Loucy (cell line): ENCODE data around the gene PDE9A.

Experiments
- H2AFZ ChIP-seq: fragments of 200-600 bp; sonication (generic); 2 replicates; pipeline ENCODE4 v1.6.0; 2016; ENCODE audit warnings: antibody characterized with exemption, mild to moderate bottlenecking, low read length, moderate library complexity
- H3F3A ChIP-seq: fragments of 200-600 bp; 2 replicates; pipeline ENCODE4 v1.6.0; 2016; ENCODE audit warnings: antibody characterized with exemption, low read depth, mild to moderate bottlenecking
- H3K27me3 ChIP-seq: fragments of 200-600 bp; sonication (generic); 2 replicates; pipeline ENCODE4 v1.6.1; 2014; ENCODE audit warnings: low read length, mild to moderate bottlenecking; ENCODE audit not compliant: insufficient read depth, poor library complexity, severe bottlenecking
- H3K36me3 ChIP-seq: fragments of 200-600 bp; sonication (generic); 2 replicates; pipeline ENCODE4 v1.6.1; 2016; ENCODE audit warnings: low read length; ENCODE audit not compliant: insufficient read depth
- H3K4me1 ChIP-seq: fragments of 200-600 bp; sonication (generic); 2 replicates; pipeline ENCODE4 v1.5.1; 2014; ENCODE audit warnings: low read length, mild to moderate bottlenecking; ENCODE audit not compliant: insufficient read depth, poor library complexity, severe bottlenecking
- H3K4me2 ChIP-seq: fragments of 200-600 bp; sonication (generic); 2 replicates; pipeline ENCODE4 v1.6.0; 2014; ENCODE audit warnings: antibody characterized with exemption, low read length, low read depth, mild to moderate bottlenecking; ENCODE audit not compliant: poor library complexity, severe bottlenecking
- H3K4me3 ChIP-seq: fragments of 200-600 bp; sonication (generic); 2 replicates; pipeline ENCODE4 v1.5.1; 2014; ENCODE audit warnings: low read length, mild to moderate bottlenecking, mixed read lengths; ENCODE audit not compliant: poor library complexity, severe bottlenecking
- H3K79me2 ChIP-seq: fragments of 200-600 bp; sonication (generic); 2 replicates; pipeline ENCODE4 v1.6.1; 2014; ENCODE audit warnings: low read length; ENCODE audit not compliant: insufficient read depth
- H3K9ac ChIP-seq: fragments of 200-600 bp; sonication (generic); 2 replicates; pipeline ENCODE4 v1.6.0; 2014; ENCODE audit warnings: mild to moderate bottlenecking, low read depth, low read length, moderate library complexity; ENCODE audit not compliant: poor library complexity, severe bottlenecking
- H3K9me2 ChIP-seq: fragments of 200-600 bp; sonication (generic); replicated peaks from 2 replicates; pipeline ENCODE4 v1.6.1; 2016; ENCODE audit warnings: low read depth, low read length, mixed read lengths
- H3K9me3 ChIP-seq: fragments of 200-600 bp; sonication (generic); 2 replicates; pipeline ENCODE4 v1.6.1; 2014; ENCODE audit warnings: mild to moderate bottlenecking, antibody characterized with exemption, low read length, low read depth; ENCODE audit not compliant: insufficient read depth
- H4K20me1 ChIP-seq: fragments of 200-600 bp; sonication (generic); 2 replicates; pipeline ENCODE4 v1.6.0; 2014; ENCODE audit warnings: antibody characterized with exemption, low read length, mild to moderate bottlenecking; ENCODE audit not compliant: insufficient read depth, poor library complexity, severe bottlenecking
- CTCF ChIP-seq: fragments of 200-600 bp; sonication (generic); conservative IDR thresholded peaks from 2 replicates; pipeline ENCODE4 v1.5.1; 2014; ENCODE audit warnings: mild to moderate bottlenecking, antibody characterized with exemption, low read length
- EZH2phosphoT487 ChIP-seq: fragments of 200-600 bp; IDR thresholded peaks from 2 replicates; pipeline ENCODE4 v1.6.1; 2018; ENCODE audit warnings: antibody characterized with exemption, mild to moderate bottlenecking, moderate library complexity, borderline replicate concordance

PDE9A gene

GRCh38 chr21:42642219-42642745, 11.1 kb upstream of the PDE9A start:
- Histone ChIP-seq H3K36me3 (no peaks in the 10 kb centered on the region), H3K9ac (no peak overlapping the region), H2AFZ (no peak overlapping the region), H3F3A (peaks cover 1% of the 10 kb centered on the region; the same call in 1 of the 2 replicates), H3K4me3 (no peak overlapping the region), H4K20me1 (no peaks in the 10 kb centered on the region), H3K9me3 (no peaks in the 10 kb centered on the region), H3K9me2 (no peaks in the 10 kb centered on the region), H3K4me2 (no peak overlapping the region), H3K79me2 (no peaks in the 10 kb centered on the region), H3K4me1 (no peaks in the 10 kb centered on the region), H3K27me3 (no peaks in the 10 kb centered on the region)
- no peak for TF ChIP-seq EZH2phosphoT487
- no peak for TF ChIP-seq CTCF

- H3K27me3 ChIP-seq, result no peaks in the 10 kb centered on the region
Measured at GRCh38 chr21:42644223-42645208, 8.9 kb upstream of the PDE9A start.

More at GRCh38 chr21:42644223-42645208, 8.9 kb upstream of the PDE9A start:
- H3K4me1 ChIP-seq, result no peaks in the 10 kb centered on the region
- no peaks in the 10 kb centered on the region for H3K36me3 ChIP-seq
- H2AFZ ChIP-seq, result no peak overlapping the region
- H3K79me2 ChIP-seq, result no peaks in the 10 kb centered on the region
- no peaks in the 10 kb centered on the region for H4K20me1 ChIP-seq
- no peaks in the 10 kb centered on the region for H3K9me3 ChIP-seq
- H3F3A ChIP-seq, result peaks cover 2% of the 10 kb centered on the region; the same call in 1 of the 2 replicates
- no peak overlapping the region for H3K9ac ChIP-seq
- H3K4me3 ChIP-seq, result no peak overlapping the region
- no peaks in the 10 kb centered on the region for H3K9me2 ChIP-seq
- no peak overlapping the region for H3K4me2 ChIP-seq
- no peak for TF ChIP-seq EZH2phosphoT487
- no peak for TF ChIP-seq CTCF
